ENCODE data around the gene MYOZ1. TPM values are rescaled to one million over a fixed set of nuclear protein-coding genes. Genes with fewer than 3 reads are reported as not detected.
"Not testable (repeated sequence)": the region's sequence is repeated elsewhere in the genome, so short reads cannot be mapped to it uniquely, and the experiment has no call there.

MYOZ1 gene, protein sequence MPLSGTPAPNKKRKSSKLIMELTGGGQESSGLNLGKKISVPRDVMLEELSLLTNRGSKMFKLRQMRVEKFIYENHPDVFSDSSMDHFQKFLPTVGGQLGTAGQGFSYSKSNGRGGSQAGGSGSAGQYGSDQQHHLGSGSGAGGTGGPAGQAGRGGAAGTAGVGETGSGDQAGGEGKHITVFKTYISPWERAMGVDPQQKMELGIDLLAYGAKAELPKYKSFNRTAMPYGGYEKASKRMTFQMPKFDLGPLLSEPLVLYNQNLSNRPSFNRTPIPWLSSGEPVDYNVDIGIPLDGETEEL
- not detected for polyA plus RNA-seq (ENCODE audit: low read depth in 6 of 6)

- peak within 1 kb of the TSS in 2 of 6 donors; percentile 2 to 4 for H3K27ac Mint-ChIP-seq
- peaks cover 0 to 15% (median 8%) of the 10 kb centered on the region in 3 donors for H3K4me1 Mint-ChIP-seq
- no peaks in the 10 kb centered on the region for H3K9me3 Mint-ChIP-seq
- ATAC-seq (ENCODE audit: low read depth in 2 of 2) (no peak), DNase-seq (no peak)
- H3K36me3 Mint-ChIP-seq: no peaks in the 10 kb centered on the region
- peaks cover 0 to 8% (median under 1%) of the 10 kb centered on the region in 3 donors for H3K27me3 Mint-ChIP-seq
- no peak within 1 kb of the TSS for H3K4me3 Mint-ChIP-seq
Measured at GRCh38 chr10:73641328-73642060, at the start of gene MYOZ1. Gene MYOZ1 (minus strand): TSS chr10:73641474. CDS start chr10:73640017, 1,457 bp downstream.

GRCh38 chr10:73690755-73691154, 49.5 kb upstream of the MYOZ1 start:
- not testable (repeated sequence) for ATAC-seq (ENCODE audit: low read depth in 2 of 2); DNase-seq; H3K4me3 Mint-ChIP-seq; H3K27ac Mint-ChIP-seq; H3K9me3 Mint-ChIP-seq; H3K27me3 Mint-ChIP-seq; H3K36me3 Mint-ChIP-seq; H3K4me1 Mint-ChIP-seq

DNA sequence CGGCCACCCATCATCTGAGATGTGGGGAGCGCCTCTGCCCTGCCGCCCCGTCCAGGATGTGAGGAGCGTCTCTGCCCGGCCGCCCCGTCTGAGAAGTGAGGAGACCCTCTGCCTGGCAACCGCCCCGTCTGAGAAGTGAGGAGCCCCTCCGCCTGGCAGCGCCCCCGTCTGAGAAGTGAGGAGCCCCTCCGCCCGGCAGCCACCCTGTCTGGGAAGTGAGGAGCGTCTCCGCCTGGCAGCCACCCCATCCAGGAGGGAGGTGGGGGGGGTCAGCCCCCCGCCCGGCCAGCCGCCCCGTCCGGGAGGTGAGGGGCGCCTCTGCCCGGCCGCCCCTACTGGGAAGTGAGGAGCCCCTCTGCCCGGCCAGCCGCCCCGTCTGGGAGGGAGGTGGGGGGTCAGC, 48.3 kb upstream of the MYOZ1 start:
- H3K36me3 Mint-ChIP-seq: not testable (repeated sequence)

GRCh38 chr10:73687641-73688040, 46.4 kb upstream of the MYOZ1 start:
- not testable (repeated sequence) for H3K27me3 Mint-ChIP-seq; ATAC-seq (ENCODE audit: low read depth in 2 of 2); H3K4me3 Mint-ChIP-seq; H3K9me3 Mint-ChIP-seq; H3K36me3 Mint-ChIP-seq; H3K4me1 Mint-ChIP-seq; DNase-seq
- peak overlapping the region in 1 of 6 donors; percentile 53 for H3K27ac Mint-ChIP-seq

More for the DNA sequence above, 48.3 kb upstream of the MYOZ1 start:
- H3K27ac Mint-ChIP-seq; ATAC-seq (ENCODE audit: low read depth in 2 of 2); H3K4me3 Mint-ChIP-seq; DNase-seq; H3K9me3 Mint-ChIP-seq; H3K4me1 Mint-ChIP-seq; H3K27me3 Mint-ChIP-seq: not testable (repeated sequence)

DNA sequence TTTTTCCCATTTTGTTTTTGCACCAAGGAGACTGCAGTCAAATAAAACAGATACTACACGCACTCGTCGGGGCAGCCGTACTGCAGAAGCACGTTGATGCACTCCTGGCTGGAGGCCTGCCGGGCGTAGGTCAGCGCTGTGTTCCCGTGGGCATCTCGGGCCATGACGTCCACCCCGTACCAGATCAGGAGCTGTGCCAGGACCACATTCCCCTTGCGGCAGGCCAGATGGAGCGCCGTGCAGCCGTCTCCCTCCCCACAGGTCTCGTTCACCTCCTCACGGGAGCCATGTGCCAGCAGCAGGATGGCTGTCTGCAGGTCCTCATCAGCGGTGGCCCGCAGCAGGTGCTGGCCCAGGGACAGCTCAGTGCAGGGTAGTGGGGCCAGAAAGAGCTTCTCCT, 33.3 kb upstream of the MYOZ1 start:
- not testable (repeated sequence) for H3K36me3 Mint-ChIP-seq; H3K9me3 Mint-ChIP-seq; H3K4me3 Mint-ChIP-seq; ATAC-seq (ENCODE audit: low read depth in 2 of 2); H3K4me1 Mint-ChIP-seq; DNase-seq; H3K27me3 Mint-ChIP-seq; H3K27ac Mint-ChIP-seq

- ATAC-seq (ENCODE audit: low read depth in 2 of 2); H3K9me3 Mint-ChIP-seq; H3K4me1 Mint-ChIP-seq; H3K36me3 Mint-ChIP-seq; H3K27me3 Mint-ChIP-seq; H3K27ac Mint-ChIP-seq; H3K4me3 Mint-ChIP-seq; DNase-seq: not testable (repeated sequence)
Measured at GRCh38 chr10:73668378-73668777, 27.1 kb upstream of the MYOZ1 start.

DNA sequence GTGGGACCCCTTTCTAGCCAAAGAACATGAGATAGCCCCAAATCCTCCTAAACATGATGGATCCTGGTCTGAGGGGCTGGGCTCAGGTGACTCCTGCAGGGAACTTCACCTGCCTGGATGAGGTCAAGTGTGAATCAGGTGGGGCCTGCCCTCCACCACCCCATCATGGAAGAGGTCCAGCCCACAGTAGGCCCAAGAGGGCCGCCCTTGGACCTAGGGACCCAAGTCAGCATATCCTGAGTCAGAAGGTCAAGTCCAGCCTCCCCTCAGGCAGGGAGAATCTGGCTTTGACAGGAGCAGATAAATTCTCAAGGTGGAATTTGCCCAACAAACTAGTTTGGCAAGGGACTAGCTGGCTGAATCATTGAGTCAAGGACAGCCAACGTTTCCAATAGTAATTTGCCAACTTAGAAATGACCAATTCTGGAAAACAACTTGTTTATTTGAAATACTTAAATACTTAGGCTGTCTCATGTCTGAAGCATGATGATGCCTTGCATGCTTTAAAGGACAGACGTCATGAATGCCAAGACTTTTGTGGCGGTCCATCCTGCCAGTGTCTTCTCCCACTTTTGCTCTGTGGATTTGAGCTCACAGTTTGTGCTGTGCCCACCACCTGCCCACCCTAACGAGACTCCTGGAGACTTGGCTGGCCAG, 25.0 kb upstream of the MYOZ1 start:
- not testable (repeated sequence) for DNase-seq; H3K4me3 Mint-ChIP-seq; H3K36me3 Mint-ChIP-seq; H3K9me3 Mint-ChIP-seq; H3K27ac Mint-ChIP-seq; H3K27me3 Mint-ChIP-seq; H3K4me1 Mint-ChIP-seq; ATAC-seq (ENCODE audit: low read depth in 2 of 2)

GRCh38 chr10:73665581-73665980, 24.3 kb upstream of the MYOZ1 start:
- not testable (repeated sequence) for H3K4me3 Mint-ChIP-seq; ATAC-seq (ENCODE audit: low read depth in 2 of 2); H3K27me3 Mint-ChIP-seq; H3K4me1 Mint-ChIP-seq; H3K9me3 Mint-ChIP-seq; H3K27ac Mint-ChIP-seq; DNase-seq; H3K36me3 Mint-ChIP-seq

DNA sequence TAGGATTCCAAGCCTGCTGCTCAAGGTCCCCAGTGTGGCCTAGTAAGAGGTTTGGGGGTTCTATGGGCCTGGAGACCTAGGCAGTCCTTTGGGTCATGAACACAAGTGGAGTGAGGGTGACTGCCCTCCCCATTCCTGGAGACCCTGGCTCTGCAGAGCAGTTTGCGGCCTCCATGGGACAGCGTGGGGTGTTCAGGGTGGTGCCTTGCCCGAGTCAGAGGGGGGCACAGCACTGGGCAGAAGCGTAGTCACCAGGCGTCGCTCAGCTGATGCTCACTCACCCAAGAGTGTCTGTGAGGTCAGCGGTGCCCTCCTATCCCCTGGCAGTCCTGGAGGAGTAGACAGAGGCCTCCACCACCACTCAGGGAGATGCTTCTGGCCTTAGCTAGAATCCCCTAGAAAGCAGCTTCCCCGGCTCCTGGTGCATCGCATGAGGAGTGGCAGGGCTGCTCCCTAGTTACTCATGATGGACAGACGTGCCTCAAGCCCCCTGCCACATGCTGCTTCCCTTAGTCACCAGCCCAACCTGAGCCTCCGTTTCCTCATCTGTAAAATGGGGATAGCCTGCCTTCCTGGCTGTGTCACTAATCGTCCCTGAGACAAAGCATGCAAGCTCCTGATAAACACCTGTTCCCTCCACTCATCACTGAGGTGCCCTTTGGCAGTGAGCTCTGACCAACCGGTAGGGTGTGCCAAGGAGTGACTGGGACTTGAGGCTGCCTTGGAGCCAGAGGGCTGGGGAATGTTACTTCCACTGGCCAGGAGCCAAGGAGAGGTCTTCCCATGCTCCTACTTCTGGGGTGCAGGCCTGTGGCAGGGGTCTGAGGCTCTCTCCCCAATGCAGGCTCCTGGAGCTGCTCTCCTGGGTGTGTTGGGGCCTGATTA, 23.1 kb upstream of the MYOZ1 start:
- DNase-seq; ATAC-seq (ENCODE audit: low read depth in 2 of 2); H3K4me1 Mint-ChIP-seq; H3K27ac Mint-ChIP-seq; H3K27me3 Mint-ChIP-seq; H3K4me3 Mint-ChIP-seq; H3K9me3 Mint-ChIP-seq; H3K36me3 Mint-ChIP-seq: not testable (repeated sequence)

DNA sequence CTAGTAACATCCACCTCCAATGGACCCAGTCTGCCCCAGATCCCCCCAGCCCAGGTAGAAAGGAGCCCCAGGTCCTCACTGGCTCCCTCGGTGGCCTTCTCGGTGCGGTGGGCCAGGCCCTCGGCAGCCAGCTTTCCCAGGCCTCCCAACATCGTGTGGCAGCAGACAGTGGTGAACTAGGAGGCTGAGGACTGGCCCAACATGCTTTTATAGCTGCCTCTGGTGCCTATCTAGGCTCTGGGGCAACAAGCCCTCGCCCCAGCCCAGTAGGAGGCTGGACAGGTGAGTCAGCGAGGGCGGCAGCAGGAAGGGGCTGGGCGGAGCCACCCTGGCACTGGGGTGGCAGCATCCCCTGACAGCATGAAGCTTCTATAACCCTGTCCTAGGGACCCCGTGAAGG, 22.3 kb upstream of the MYOZ1 start:
- H3K9me3 Mint-ChIP-seq; H3K27ac Mint-ChIP-seq; ATAC-seq (ENCODE audit: low read depth in 2 of 2); H3K4me1 Mint-ChIP-seq; H3K27me3 Mint-ChIP-seq; H3K36me3 Mint-ChIP-seq; DNase-seq; H3K4me3 Mint-ChIP-seq: not testable (repeated sequence)

DNA sequence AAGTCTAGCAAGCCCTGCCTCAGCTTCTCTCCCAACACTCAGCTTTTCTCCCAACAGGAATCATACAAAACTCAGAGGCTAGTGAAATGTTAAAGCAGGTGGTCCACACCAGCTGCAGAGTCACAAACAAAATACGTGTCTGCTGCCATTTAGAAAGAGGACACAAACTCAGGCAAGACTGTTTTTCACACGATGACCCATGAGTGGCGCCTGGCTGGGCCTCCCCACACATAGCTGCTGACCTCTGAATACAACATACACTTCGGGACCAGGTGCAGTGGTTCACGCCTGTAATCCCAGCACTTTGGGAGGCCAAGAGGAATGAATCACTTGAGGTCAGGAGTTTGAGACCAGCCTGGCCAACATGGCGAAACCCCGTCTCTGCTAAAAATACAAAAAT, 21.4 kb upstream of the MYOZ1 start:
- H3K27ac Mint-ChIP-seq, H3K27me3 Mint-ChIP-seq: not testable (repeated sequence)

GRCh38 chr10:73655990-73656298, 14.7 kb upstream of the MYOZ1 start, which contains the start of gene SYNPO2L:
Gene SYNPO2L (minus strand): TSS chr10:73656029. CDS start chr10:73655922, 107 bp downstream.
- no peak within 1 kb of the TSS for H3K4me3 Mint-ChIP-seq
- H3K9me3 Mint-ChIP-seq: no peaks in the 10 kb centered on the region
- no peak for DNase-seq
- no peaks in the 10 kb centered on the region for H3K36me3 Mint-ChIP-seq
- H3K4me1 Mint-ChIP-seq: peaks cover 3 to 18% (median 4%) of the 10 kb centered on the region in 3 donors
- ATAC-seq (ENCODE audit: low read depth in 2 of 2): no peak
- no peaks in the 10 kb centered on the region for H3K27me3 Mint-ChIP-seq
- H3K27ac Mint-ChIP-seq: peak within 1 kb of the TSS in 2 of 6 donors; percentile 17 to 44

More for the DNA sequence above, 21.4 kb upstream of the MYOZ1 start:
- H3K36me3 Mint-ChIP-seq; H3K4me3 Mint-ChIP-seq; ATAC-seq (ENCODE audit: low read depth in 2 of 2); H3K4me1 Mint-ChIP-seq; DNase-seq; H3K9me3 Mint-ChIP-seq: not testable (repeated sequence)

DNA sequence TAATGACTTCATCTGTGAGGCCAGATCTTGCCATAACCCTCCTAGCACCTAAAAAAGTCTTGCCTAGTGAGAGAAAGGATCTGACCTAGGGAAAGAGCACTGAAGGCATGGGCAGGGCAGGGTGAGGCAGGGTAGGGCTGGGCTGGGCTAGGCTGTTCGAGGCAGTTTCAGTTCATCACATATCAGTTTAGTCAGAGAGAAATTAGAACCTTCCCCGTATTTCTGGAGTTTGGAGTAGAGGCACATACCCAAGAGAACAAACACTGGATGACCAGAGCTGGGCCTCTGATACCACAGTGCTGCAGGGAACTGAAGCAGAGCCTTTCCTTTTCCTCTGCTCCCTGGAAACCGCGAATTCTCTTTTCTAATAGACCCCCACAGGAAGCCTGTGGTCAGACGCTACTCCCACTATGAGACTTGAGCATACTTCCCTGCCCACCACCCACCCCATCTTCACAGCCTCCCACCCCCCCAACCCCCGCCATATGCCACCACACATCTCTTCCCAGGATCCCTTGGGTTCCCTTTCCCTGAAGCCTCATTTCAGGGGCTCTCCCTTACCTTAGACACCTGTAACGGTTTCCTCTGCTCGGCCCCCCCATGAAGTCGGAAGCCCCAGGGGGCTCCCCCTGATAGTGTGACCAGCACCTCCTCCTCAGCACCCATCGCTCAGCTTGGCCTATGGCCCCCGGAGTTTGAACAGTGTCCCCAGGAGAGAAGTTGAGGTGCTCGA, 14.1 kb upstream of the MYOZ1 start:
- no peaks in the 10 kb centered on the region for H3K9me3 Mint-ChIP-seq
- no peak overlapping the region for H3K27ac Mint-ChIP-seq
- DNase-seq (no peak), ATAC-seq (ENCODE audit: low read depth in 2 of 2) (no peak)
- no peaks in the 10 kb centered on the region for H3K27me3 Mint-ChIP-seq
- no peak overlapping the region for H3K4me3 Mint-ChIP-seq
- H3K36me3 Mint-ChIP-seq: no peaks in the 10 kb centered on the region
- peaks cover 7 to 22% (median 7%) of the 10 kb centered on the region in 3 donors for H3K4me1 Mint-ChIP-seq

Measured in naive B cell (primary cell).